Memory B cell (primary cell): Measurements from ENCODE around the gene CDH20.
"Not testable (repeated sequence)": the region's sequence is repeated elsewhere in the genome, so short reads cannot be mapped to it uniquely, and the experiment has no call there.

Experiments used
- ATAC-seq: fragments of 150-1000 bp; cut with Tn5 transposase; 2 replicates; pipeline ENCODE4 v1.10.0; 2021; ENCODE audit warnings: low read depth, mild to moderate bottlenecking, moderate library complexity
- DNase-seq, 2 donors: peaks; one replicate each; pipeline ENCODE4 v3.0.0; 2022; ENCODE audit warnings: low spot score in 2 of 2
- H3K27ac Mint-ChIP-seq: one replicate; pipeline ENCODE4 v1.8.0; 2022; ENCODE audit warnings: mild to moderate bottlenecking, moderate library complexity, mixed read lengths
- H3K27me3 Mint-ChIP-seq: one replicate; pipeline ENCODE4 v1.8.0; 2022; ENCODE audit warnings: mixed read lengths
- H3K36me3 Mint-ChIP-seq: one replicate; pipeline ENCODE4 v1.8.0; 2022; ENCODE audit warnings: mild to moderate bottlenecking, mixed read lengths
- H3K4me1 Mint-ChIP-seq: one replicate; pipeline ENCODE4 v1.8.0; 2022; ENCODE audit warnings: mixed read lengths
- H3K4me3 Mint-ChIP-seq: one replicate; pipeline ENCODE4 v1.8.0; 2022; ENCODE audit warnings: mild to moderate bottlenecking, moderate library complexity, mixed read lengths
- H3K9me3 Mint-ChIP-seq: one replicate; pipeline ENCODE4 v1.8.0; 2022; ENCODE audit warnings: mixed read lengths

Gene CDH20

DNA sequence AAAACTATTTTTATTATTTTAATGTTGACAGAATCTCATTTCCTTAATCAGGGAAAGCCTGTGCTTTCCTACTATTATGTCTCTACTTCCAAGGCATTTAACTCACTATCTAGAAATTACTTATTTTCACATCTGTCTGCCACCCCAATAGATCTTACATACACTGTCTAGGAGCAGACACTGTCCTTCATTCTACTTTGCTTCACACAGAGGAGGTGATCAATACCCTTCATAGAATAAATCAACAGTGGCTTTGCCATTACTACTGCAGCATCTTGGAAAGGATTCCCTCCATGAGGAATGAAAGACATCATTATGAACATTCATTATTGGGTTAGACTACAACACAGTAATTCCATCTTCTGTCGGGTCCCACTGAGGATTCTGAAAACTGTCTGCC lies 31.7 kb downstream of the CDH20 start:
- H3K4me1 Mint-ChIP-seq = peaks cover 9% of the 10 kb centered on the region
- H3K36me3 Mint-ChIP-seq = no peaks in the 10 kb centered on the region
- DNase-seq = no peak
- H3K27ac Mint-ChIP-seq = no peak overlapping the region
- no peak overlapping the region for H3K4me3 Mint-ChIP-seq
- peaks cover 6% of the 10 kb centered on the region for H3K27me3 Mint-ChIP-seq
- ATAC-seq = no peak
- no peaks in the 10 kb centered on the region for H3K9me3 Mint-ChIP-seq

DNA sequence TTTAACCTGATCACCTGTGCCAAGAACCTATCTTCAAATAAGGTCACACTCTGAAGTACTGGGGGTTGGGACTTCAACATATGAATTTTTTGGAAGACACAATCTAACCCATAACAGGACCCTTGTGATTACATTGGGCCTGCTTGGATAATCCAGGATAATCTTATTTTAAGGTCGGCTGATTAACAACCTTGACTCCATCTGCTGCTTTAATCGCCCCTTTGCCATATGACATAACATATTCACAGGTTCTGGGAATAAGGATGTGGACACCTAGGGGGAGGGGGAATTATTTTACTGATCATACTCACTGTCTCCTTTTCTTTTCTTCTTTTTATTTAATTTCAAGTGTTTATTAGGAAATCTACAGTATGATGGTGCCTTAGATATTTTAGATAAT lies 34.8 kb downstream of the CDH20 start:
- Mint-ChIP-seq H3K9me3 (no peaks in the 10 kb centered on the region), H3K27ac (no peak overlapping the region), H3K27me3 (peaks cover 7% of the 10 kb centered on the region), H3K36me3 (no peaks in the 10 kb centered on the region), H3K4me1 (no peaks in the 10 kb centered on the region), H3K4me3 (no peak overlapping the region)
- ATAC-seq = no peak
- DNase-seq = no peak

DNA sequence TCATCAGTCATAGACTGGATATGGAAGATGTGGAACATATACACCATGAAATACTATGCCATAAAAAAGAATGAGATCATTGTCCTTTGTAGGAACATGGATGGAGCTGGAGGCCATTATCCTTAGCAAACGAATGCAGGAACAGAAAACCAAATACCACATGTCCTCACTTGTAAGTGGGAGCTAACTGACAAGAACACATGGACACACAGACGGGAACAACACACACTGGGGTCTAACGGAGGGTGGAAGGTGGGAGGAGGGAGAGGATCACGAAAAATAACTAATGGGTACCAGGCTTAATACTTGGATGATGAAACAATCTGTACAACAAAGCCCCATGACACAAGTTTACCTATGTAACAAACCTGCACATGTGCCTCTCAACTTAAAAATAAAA lies 36.4 kb downstream of the CDH20 start:
- not testable (repeated sequence) for ATAC-seq, H3K9me3 Mint-ChIP-seq, H3K4me1 Mint-ChIP-seq, H3K27me3 Mint-ChIP-seq, H3K27ac Mint-ChIP-seq, H3K36me3 Mint-ChIP-seq, H3K4me3 Mint-ChIP-seq, DNase-seq

DNA sequence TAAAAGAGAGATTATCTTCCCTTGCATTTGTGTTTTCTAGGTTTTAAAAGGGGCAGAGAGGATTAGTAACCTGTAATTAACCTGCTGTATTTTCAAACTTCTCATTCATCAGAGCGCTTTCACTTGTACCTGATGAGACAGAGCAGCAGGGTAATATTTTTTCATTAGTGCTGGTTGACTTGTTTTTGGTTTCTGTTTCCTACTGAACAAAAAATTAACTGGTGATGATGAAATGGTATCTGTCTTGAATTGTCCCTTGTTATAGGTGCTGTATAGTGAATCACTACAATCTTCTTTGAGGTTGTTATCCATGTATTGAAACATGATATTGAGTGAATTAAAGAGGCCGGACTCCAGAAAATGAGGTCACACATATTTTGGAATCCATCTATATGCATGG lies 37.9 kb downstream of the CDH20 start:
- peaks cover 5% of the 10 kb centered on the region for H3K9me3 Mint-ChIP-seq
- H3K27ac Mint-ChIP-seq = no peak overlapping the region

DNA sequence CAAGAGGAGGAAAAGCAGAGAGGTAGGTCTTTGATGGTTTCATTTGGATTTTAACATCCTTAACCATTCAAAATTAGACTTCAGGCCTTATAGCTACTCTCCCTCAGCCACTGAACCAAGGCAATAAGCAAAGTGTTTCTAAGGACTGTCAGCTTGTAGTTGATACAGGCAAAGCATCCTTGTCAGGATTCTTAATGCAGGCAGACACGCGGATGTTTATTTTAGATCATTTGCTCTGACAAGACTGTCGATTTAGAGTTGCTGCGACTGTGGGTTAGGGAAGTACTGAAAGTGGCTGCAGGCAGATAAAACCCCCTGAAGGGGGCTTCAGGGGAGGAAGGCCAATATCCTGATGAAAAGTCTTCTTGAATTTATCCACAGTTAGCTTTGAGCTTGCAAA lies 46.6 kb downstream of the CDH20 start:
- DNase-seq (no peak), ATAC-seq (no peak)
- H3K36me3 Mint-ChIP-seq = no peaks in the 10 kb centered on the region
- peaks cover 5% of the 10 kb centered on the region for H3K9me3 Mint-ChIP-seq
- H3K4me1 Mint-ChIP-seq = no peaks in the 10 kb centered on the region
- H3K4me3 Mint-ChIP-seq = no peak overlapping the region
- peaks cover 8% of the 10 kb centered on the region for H3K27me3 Mint-ChIP-seq
- H3K27ac Mint-ChIP-seq = no peak overlapping the region

More for the DNA sequence above, 37.9 kb downstream of the CDH20 start:
- H3K4me1 Mint-ChIP-seq = no peaks in the 10 kb centered on the region
- H3K36me3 Mint-ChIP-seq = no peaks in the 10 kb centered on the region
- peaks cover 13% of the 10 kb centered on the region for H3K27me3 Mint-ChIP-seq
- DNase-seq = no peak
- H3K4me3 Mint-ChIP-seq = no peak overlapping the region
- no peak for ATAC-seq

DNA sequence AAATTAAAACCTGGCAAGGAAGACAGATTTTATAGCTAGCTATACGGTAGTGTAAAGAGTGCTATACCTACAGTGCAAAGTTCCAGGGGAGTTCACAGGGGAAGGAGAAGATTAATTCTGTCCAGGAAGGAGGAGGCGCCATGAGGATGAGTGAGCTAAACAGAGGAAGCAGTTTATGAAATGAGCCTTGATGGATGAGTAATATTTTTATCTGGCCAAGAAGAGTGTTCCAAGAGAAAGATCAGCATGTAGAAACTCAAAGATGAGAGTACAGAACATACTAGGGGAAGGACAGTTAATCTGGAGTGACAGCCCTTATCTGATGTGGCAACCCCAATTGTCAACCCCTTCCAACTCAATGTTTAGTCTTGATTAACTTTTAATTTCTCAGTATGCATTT lies 54.8 kb downstream of the CDH20 start:
- no peak overlapping the region for H3K4me3 Mint-ChIP-seq
- H3K9me3 Mint-ChIP-seq = no peaks in the 10 kb centered on the region
- no peaks in the 10 kb centered on the region for H3K27me3 Mint-ChIP-seq
- no peaks in the 10 kb centered on the region for H3K4me1 Mint-ChIP-seq
- no peaks in the 10 kb centered on the region for H3K36me3 Mint-ChIP-seq
- no peak overlapping the region for H3K27ac Mint-ChIP-seq
- ATAC-seq = no peak
- DNase-seq = no peak

DNA sequence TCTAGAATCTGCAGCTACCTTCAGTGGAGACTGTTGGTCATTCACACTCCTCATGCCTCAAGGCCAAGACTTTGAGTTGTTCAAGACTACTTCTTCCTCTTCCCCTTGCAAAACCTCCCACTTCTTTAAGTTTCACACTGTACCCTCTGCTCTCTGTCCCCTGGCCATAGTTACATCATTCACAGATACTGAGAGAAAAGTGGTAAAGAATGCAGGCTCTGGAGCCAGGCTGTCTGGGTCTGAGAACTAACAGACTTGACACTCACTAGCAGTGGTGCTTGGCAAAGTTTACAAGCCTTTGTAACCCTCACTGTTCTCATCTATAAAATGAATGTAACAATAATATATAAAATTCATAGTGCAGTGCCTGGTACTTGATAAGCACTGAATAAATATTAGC lies 61.8 kb downstream of the CDH20 start:
- no peaks in the 10 kb centered on the region for H3K36me3 Mint-ChIP-seq
- ATAC-seq = no peak

DNA sequence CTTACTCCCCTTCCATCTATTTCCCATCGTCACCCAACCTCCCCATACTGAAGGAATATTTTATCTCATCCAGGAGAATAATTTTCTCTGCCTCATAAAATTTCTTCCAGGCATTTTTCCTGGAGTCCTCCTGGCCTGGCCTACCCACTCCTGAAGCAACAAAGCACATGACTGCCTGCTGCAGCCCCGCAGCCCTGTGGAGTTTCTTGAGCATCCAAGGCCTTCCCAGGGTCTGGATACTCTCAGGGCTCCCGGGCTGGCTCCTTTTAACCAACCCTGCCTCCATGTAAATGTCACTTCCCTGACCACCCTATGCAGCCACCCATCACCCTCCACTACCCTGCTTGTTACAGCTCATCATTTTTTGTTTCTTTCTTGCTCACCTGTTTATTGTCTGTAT lies 64.0 kb downstream of the CDH20 start:
- H3K4me1 Mint-ChIP-seq = no peaks in the 10 kb centered on the region
- ATAC-seq (no peak), DNase-seq (no peak)
- no peak overlapping the region for H3K27ac Mint-ChIP-seq
- H3K4me3 Mint-ChIP-seq = no peak overlapping the region
- H3K9me3 Mint-ChIP-seq = peaks cover 2% of the 10 kb centered on the region
- peaks cover 8% of the 10 kb centered on the region for H3K27me3 Mint-ChIP-seq
- no peaks in the 10 kb centered on the region for H3K36me3 Mint-ChIP-seq

More for the DNA sequence above, 61.8 kb downstream of the CDH20 start:
- H3K27me3 Mint-ChIP-seq = peaks cover 5% of the 10 kb centered on the region
- no peaks in the 10 kb centered on the region for H3K4me1 Mint-ChIP-seq
- no peak overlapping the region for H3K27ac Mint-ChIP-seq
- H3K4me3 Mint-ChIP-seq = no peak overlapping the region
- DNase-seq = no peak
- H3K9me3 Mint-ChIP-seq = no peaks in the 10 kb centered on the region

DNA sequence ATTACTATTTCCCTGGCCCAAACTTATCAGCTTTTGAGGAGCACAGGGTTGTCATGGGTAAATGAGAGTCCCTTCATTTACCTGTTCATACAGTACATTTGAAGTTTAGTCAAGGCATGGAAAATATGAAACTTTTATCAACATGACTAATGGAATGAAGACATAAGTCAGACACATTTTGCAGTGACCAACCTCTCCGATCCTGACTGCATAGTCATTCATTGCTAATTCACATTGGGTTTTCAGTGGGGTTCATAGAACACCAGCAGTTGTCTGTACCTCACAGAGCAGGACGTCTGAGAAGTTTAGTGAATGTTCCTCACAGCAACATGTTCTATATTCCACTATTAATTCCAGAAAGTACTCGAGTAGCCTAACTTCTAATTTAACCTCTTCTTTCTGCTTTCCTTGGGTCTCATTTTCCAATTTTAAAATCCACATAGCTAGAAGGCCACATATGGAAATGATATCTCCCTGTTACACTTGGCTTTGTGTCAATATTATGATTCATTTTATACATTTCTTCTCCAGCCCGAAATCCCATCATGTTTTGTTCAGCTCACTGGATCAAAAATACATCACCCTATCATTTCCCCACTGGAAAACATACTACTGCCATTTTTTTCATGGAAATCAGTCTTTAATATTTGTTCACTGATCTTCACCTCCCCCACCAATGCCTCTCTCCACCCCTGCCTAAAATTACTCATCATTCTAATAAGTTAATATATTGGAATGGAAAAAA lies 65.9 kb downstream of the CDH20 start:
- no peak overlapping the region for H3K4me3 Mint-ChIP-seq
- ATAC-seq (no peak), DNase-seq (no peak)
- peaks cover 3% of the 10 kb centered on the region for H3K9me3 Mint-ChIP-seq
- no peaks in the 10 kb centered on the region for H3K4me1 Mint-ChIP-seq
- no peaks in the 10 kb centered on the region for H3K36me3 Mint-ChIP-seq
- H3K27ac Mint-ChIP-seq = no peak overlapping the region
- H3K27me3 Mint-ChIP-seq = peaks cover 8% of the 10 kb centered on the region

DNA sequence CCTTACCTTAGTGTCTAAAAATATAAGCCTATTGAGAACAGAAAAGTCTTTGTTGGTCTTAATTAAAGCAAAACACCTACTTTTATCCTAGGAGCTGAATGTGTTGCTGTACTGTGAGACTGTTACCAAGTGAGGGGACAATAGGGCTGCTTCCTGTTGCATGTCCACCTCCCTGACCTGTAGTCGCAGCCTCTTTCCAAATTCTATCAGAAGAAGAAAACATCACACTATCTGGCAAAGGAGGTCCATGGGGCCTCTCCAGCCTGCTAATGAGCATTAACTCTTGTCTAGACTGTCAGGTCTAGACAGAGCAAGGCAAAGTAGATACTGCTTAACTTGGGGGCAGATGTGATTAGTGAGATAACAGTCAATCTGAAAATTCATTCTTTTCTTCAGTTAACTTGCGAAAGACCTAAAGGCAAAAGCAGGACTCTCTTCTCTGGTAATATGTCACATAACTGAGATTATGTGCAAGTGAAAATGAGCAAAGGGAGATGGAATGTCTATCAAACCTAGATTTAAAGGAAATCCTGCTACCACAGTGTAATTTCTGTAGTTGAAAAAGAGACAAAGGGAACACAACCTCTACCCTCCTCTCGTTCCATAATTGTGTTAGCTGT lies 66.9 kb downstream of the CDH20 start:
- Mint-ChIP-seq H3K4me3 (no peak overlapping the region), H3K9me3 (peaks cover 3% of the 10 kb centered on the region), H3K36me3 (no peaks in the 10 kb centered on the region), H3K4me1 (no peaks in the 10 kb centered on the region), H3K27me3 (peaks cover 8% of the 10 kb centered on the region), H3K27ac (no peak overlapping the region)
- ATAC-seq (no peak), DNase-seq (no peak)

DNA sequence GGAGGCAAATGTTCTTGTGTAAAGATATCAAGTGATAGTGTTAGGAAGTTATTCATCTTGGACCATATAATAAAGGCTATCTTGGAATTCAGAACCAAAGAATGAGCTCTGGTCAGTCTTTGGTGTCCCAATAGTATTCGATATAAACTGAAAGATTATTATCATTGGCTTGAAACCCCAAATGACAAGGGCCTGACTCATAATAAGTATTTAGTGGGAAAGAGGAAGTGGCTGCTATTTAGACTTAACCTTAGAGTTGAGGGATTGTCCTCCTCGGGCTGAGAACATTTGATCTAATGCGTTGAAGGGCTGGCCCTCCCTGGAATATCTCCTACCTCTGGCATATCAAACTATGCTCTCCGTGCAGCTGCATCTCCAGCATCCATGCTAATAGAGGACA lies 67.5 kb downstream of the CDH20 start:
- Mint-ChIP-seq H3K4me1 (no peaks in the 10 kb centered on the region), H3K9me3 (peaks cover 3% of the 10 kb centered on the region), H3K27ac (no peak overlapping the region), H3K36me3 (no peaks in the 10 kb centered on the region), H3K27me3 (peaks cover 8% of the 10 kb centered on the region), H3K4me3 (no peak overlapping the region)
- DNase-seq = no peak
- no peak for ATAC-seq

DNA sequence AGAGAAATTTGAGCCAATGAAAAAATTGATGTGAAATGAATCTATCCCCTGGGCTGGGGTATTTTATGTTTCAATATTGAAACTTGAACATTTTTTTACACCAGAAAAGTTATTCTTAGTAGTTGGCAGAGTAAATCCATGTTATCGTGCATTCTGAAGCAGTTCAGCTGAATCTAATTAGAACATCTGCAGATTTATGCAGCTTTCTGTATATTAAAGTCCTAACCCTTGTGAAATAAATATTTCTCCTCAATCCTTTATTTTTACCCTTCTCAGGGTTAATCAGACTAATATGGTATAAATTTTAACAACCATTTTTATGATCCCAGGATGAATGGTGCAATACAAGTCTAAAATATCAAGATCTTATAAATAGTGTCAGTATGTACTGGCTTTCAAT lies 69.5 kb downstream of the CDH20 start:
- Mint-ChIP-seq H3K27ac (no peak overlapping the region), H3K27me3 (peaks cover 6% of the 10 kb centered on the region), H3K9me3 (peaks cover 4% of the 10 kb centered on the region), H3K36me3 (no peaks in the 10 kb centered on the region), H3K4me1 (no peaks in the 10 kb centered on the region), H3K4me3 (no peak overlapping the region)
- no peak for DNase-seq
- ATAC-seq = no peak

DNA sequence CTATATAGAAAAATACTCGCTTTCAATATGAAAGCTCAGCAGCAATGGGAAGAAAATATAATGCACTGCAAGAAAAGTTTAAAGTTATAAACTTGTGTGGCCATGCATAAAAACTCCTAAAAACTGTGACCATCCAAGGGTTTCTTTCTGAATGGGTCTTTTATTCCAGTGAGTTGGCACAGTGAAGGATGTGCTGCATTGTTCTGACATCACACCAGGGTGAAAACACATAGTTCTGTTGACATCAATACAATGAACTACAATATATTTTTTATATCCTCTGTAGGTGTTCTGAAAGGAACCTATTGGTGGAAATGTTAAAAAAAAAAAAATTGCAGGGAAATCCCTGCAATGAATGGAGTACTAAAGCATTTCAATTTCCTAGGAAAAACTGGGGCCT lies 80.2 kb downstream of the CDH20 start:
- Mint-ChIP-seq H3K9me3 (peaks cover 2% of the 10 kb centered on the region), H3K4me1 (no peaks in the 10 kb centered on the region), H3K27ac (no peak overlapping the region), H3K27me3 (no peaks in the 10 kb centered on the region), H3K36me3 (no peaks in the 10 kb centered on the region), H3K4me3 (no peak overlapping the region)
- DNase-seq (no peak), ATAC-seq (no peak)

DNA sequence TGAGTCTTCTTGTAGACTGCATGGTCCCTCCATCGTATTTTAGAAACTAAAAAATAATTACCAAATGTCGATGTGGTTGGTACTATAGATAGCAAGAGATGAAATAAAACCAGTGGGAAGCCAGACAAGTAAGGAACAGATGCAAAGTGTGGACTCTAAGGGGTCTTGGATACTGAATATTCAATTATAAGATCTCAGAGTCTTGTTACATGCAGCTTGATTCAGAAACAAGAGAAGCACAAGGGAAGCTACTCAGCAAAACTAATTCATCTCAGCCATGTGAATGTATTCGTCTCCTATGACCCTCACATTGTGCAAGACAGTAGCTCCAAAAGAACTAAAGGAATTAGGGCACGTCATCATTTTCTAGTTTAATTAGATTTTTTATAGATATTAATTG lies 80.9 kb downstream of the CDH20 start:
- ATAC-seq = no peak
- Mint-ChIP-seq H3K27ac (no peak overlapping the region), H3K9me3 (peaks cover 2% of the 10 kb centered on the region), H3K4me1 (no peaks in the 10 kb centered on the region), H3K4me3 (no peak overlapping the region), H3K27me3 (no peaks in the 10 kb centered on the region), H3K36me3 (no peaks in the 10 kb centered on the region)
- DNase-seq = no peak

DNA sequence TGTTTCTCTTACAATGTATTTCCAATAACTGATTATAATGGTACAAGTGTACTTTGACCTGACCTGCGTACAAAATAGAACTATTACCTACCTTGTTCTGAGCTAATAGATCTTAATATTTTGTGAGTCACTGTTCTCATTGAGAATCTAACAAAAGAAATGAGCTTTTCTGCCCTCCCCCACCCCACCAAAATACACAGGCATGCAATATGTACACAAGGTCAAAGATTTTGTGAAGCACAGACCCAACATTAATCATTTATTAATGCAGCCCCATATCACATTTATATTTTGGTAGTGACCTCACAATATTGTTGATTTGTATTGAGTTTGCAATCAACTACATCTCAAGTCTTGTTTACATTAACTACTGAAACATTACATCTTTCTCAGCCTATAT lies 86.5 kb downstream of the CDH20 start:
- Mint-ChIP-seq H3K4me1 (no peaks in the 10 kb centered on the region), H3K36me3 (no peaks in the 10 kb centered on the region), H3K9me3 (no peaks in the 10 kb centered on the region), H3K27ac (no peak overlapping the region), H3K27me3 (no peaks in the 10 kb centered on the region), H3K4me3 (no peak overlapping the region)
- ATAC-seq = no peak
- no peak for DNase-seq
